Common myeloid progenitor, CD34-positive (primary cell): ENCODE results near the gene PSTPIP1.

Source experiments
- CTCF ChIA-PET: fragments of 350-600 bp; sonication (Branson Sonifier 250); formaldehyde crosslinking; loops from one replicate; lab custom pipeline; 2021; ENCODE audit warnings: antibody characterized with exemption; lab: Charles Lee
- POLR2A ChIA-PET: fragments of 350-600 bp; sonication (Branson Sonifier 250); formaldehyde crosslinking; loops from one replicate; lab custom pipeline; 2021; ENCODE audit warnings: antibody characterized with exemption; lab: Charles Lee
- DNase-seq, 3 donors: peaks; one replicate each; pipeline versions ENCODE4 v3.0.0 to v3.0.0-alpha.2; 2013
- H3K27ac ChIP-seq, 2 experiments: 1 replicate in 1 of 2; 2 replicates in 1 of 2; pipeline ENCODE4 v1.7.0; 2013; ENCODE audit warnings: inconsistent platforms in 2 of 2, low read length in 2 of 2, mild to moderate bottlenecking in 2 of 2, low read depth in 1 of 2, moderate library complexity in 1 of 2; ENCODE audit not compliant: severe bottlenecking in 2 of 2, insufficient read depth in 1 of 2, poor library complexity in 1 of 2
- H3K27me3 ChIP-seq, 5 experiments: replicated peaks in 2 of 5; 1 replicate in 3 of 5; 2 replicates in 2 of 5; pipeline versions ENCODE4 v1.6.1 to v1.7.0; 2013; ENCODE audit warnings: low read length in 4 of 5, mild to moderate bottlenecking in 2 of 5, moderate library complexity in 2 of 5, inconsistent platforms in 1 of 5; ENCODE audit not compliant: insufficient read depth in 5 of 5, control insufficient read depth in 4 of 5
- H3K36me3 ChIP-seq, 4 experiments: 1 replicate in 2 of 4; 2 replicates in 2 of 4; pipeline versions ENCODE4 v1.6.1 to v1.7.0; 2013; ENCODE audit warnings: low read length in 3 of 4, control low read depth in 1 of 4, mild to moderate bottlenecking in 1 of 4; ENCODE audit not compliant: control insufficient read depth in 4 of 4, insufficient read depth in 4 of 4
- H3K4me1 ChIP-seq, 4 experiments: 1 replicate in 3 of 4; 2 replicates in 1 of 4; pipeline versions ENCODE4 v1.6.1 to v1.7.1; 2013; ENCODE audit warnings: low read length in 3 of 4, mild to moderate bottlenecking in 3 of 4, control low read depth in 1 of 4, inconsistent platforms in 1 of 4, moderate library complexity in 1 of 4; ENCODE audit not compliant: control insufficient read depth in 4 of 4, insufficient read depth in 4 of 4; ENCODE audit errors: control extremely low read depth in 1 of 4
- H3K4me3 ChIP-seq, 7 experiments: 1 replicate in 4 of 7; 2 replicates in 3 of 7; pipeline versions ENCODE4 v1.5.1 to v1.7.0; 2013; ENCODE audit warnings: mild to moderate bottlenecking in 7 of 7, low read length in 6 of 7, moderate library complexity in 6 of 7, inconsistent platforms in 2 of 7, low read depth in 2 of 7, control low read depth in 1 of 7; ENCODE audit not compliant: insufficient read depth in 4 of 7, control insufficient read depth in 1 of 7; ENCODE audit errors: extremely low read depth in 1 of 7
- H3K9me3 ChIP-seq, 5 experiments: 1 replicate in 4 of 5; 2 replicates in 1 of 5; pipeline versions ENCODE4 v1.6.1 to v1.7.1; 2013; ENCODE audit warnings: low read length in 4 of 5, mild to moderate bottlenecking in 2 of 5, inconsistent platforms in 1 of 5, low read depth in 1 of 5, moderate library complexity in 1 of 5; ENCODE audit not compliant: control insufficient read depth in 4 of 5, insufficient read depth in 2 of 5; ENCODE audit errors: control extremely low read depth in 1 of 5
- WGBS: methylation state at CpG from one replicate; pipeline ENCODE4 v1.1.5; 2013; ENCODE audit not compliant: insufficient coverage; 5-methylcytosine and 5-hydroxymethylcytosine counted together

PSTPIP1 gene

GRCh38 chr15:77053709-77054108 is 58.8 kb downstream of the PSTPIP1 start:
- no peaks in the 10 kb centered on the region for H3K9me3 ChIP-seq
- H3K4me1 ChIP-seq, result peaks cover 0 to 3% (median 0%) of the 10 kb centered on the region in 4 experiments
- ChIA-PET POLR2A (no interaction called here), CTCF (no interaction called here)
- no peaks in the 10 kb centered on the region for H3K27me3 ChIP-seq
- no peak overlapping the region for H3K27ac ChIP-seq
- peaks cover 6 to 45% (median 24%) of the 10 kb centered on the region in 4 experiments for H3K36me3 ChIP-seq
- no CpG with 5 or more reads among the region's 2 CpGs for WGBS
- DNase-seq, result no peak
- no peak overlapping the region for H3K4me3 ChIP-seq

GRCh38 chr15:77057072-77057471 is 62.1 kb downstream of the PSTPIP1 start:
- Histone ChIP-seq H3K36me3 (peaks cover 6 to 27% (median 13%) of the 10 kb centered on the region in 4 experiments), H3K9me3 (no peaks in the 10 kb centered on the region), H3K4me3 (no peak overlapping the region), H3K27me3 (no peaks in the 10 kb centered on the region), H3K27ac (no peak overlapping the region), H3K4me1 (peaks cover 0 to 15% (median 4%) of the 10 kb centered on the region in 4 experiments)
- CTCF ChIA-PET, result interaction anchor here (1.4 kb wide), 2 partner anchors 22 to 26 kb away, joined by 3 to 4 read pairs; no protein-coding TSS in a partner anchor
- no peak for DNase-seq
- WGBS, result no CpG with 5 or more reads among the region's 1 CpG
- POLR2A ChIA-PET, result no interaction called here

- Histone ChIP-seq H3K27me3 (no peaks in the 10 kb centered on the region), H3K4me1 (peaks cover 0 to 15% (median 4%) of the 10 kb centered on the region in 4 experiments), H3K9me3 (no peaks in the 10 kb centered on the region), H3K36me3 (peaks cover under 1 to 20% (median 10%) of the 10 kb centered on the region in 4 experiments), H3K4me3 (no peak overlapping the region), H3K27ac (no peak overlapping the region)
- ChIA-PET CTCF (interaction anchor here (1.4 kb wide), 2 partner anchors 23 to 25 kb away, joined by 3 to 4 read pairs; no protein-coding TSS in a partner anchor), POLR2A (no interaction called here)
- 85% methylated on average over 4 of the region's 4 CpGs for WGBS
- no peak for DNase-seq
Measured at GRCh38 chr15:77057685-77058084, 62.8 kb downstream of the PSTPIP1 start.

GRCh38 chr15:77058468-77058867 is 63.5 kb downstream of the PSTPIP1 start:
- Histone ChIP-seq H3K27me3 (no peaks in the 10 kb centered on the region), H3K9me3 (no peaks in the 10 kb centered on the region), H3K4me1 (peaks cover 0 to 15% (median 4%) of the 10 kb centered on the region in 4 experiments), H3K36me3 (peaks cover 0 to 16% (median 8%) of the 10 kb centered on the region in 4 experiments), H3K27ac (no peak overlapping the region), H3K4me3 (no peak overlapping the region)
- DNase-seq, result no peak
- POLR2A ChIA-PET, result no interaction called here
- 97% methylated on average over 3 of the region's 4 CpGs for WGBS
- CTCF ChIA-PET, result interaction anchor here (1.2 to 2.3 kb wide), 3 partner anchors 8 to 24 kb away, joined by 3 to 9 read pairs (median 7); no protein-coding TSS in a partner anchor

GRCh38 chr15:77059786-77060361 is 64.9 kb downstream of the PSTPIP1 start:
- H3K27ac ChIP-seq, result no peak overlapping the region
- CTCF ChIA-PET, result interaction anchor here (1.4 to 2.3 kb wide), 5 partner anchors 9 to 483 kb away, joined by 3 to 9 read pairs (median 8); no protein-coding TSS in a partner anchor
- peaks cover 0 to 11% (median 4%) of the 10 kb centered on the region in 4 experiments for H3K36me3 ChIP-seq
- H3K4me3 ChIP-seq, result no peak overlapping the region
- no peaks in the 10 kb centered on the region for H3K9me3 ChIP-seq
- no peak for DNase-seq
- H3K27me3 ChIP-seq, result no peaks in the 10 kb centered on the region
- POLR2A ChIA-PET, result no interaction called here
- H3K4me1 ChIP-seq, result peaks cover 9 to 28% (median 13%) of the 10 kb centered on the region in 4 experiments
- no CpG with 5 or more reads among the region's 2 CpGs for WGBS

- Histone ChIP-seq H3K27ac (no peak overlapping the region), H3K4me1 (peaks cover 12 to 32% (median 15%) of the 10 kb centered on the region in 4 experiments), H3K4me3 (no peak overlapping the region), H3K27me3 (no peaks in the 10 kb centered on the region), H3K36me3 (peaks cover 0 to 7% (median 3%) of the 10 kb centered on the region in 4 experiments), H3K9me3 (no peaks in the 10 kb centered on the region)
- POLR2A ChIA-PET, result no interaction called here
- CTCF ChIA-PET, result interaction anchor here (0.7 to 2.3 kb wide), 7 partner anchors 10 to 483 kb away, joined by 3 to 9 read pairs (median 3); partner anchors contain the start of gene TSPAN3
- DNase-seq, result no peak
Measured at GRCh38 chr15:77060546-77060945, 65.6 kb downstream of the PSTPIP1 start.

GRCh38 chr15:77063249-77063648 is 68.3 kb downstream of the PSTPIP1 start:
- Histone ChIP-seq H3K9me3 (no peaks in the 10 kb centered on the region), H3K36me3 (peaks cover 0 to 2% (median 0%) of the 10 kb centered on the region in 4 experiments), H3K4me3 (no peak overlapping the region), H3K4me1 (peaks cover 24 to 44% (median 31%) of the 10 kb centered on the region in 4 experiments), H3K27ac (no peak overlapping the region), H3K27me3 (no peaks in the 10 kb centered on the region)
- DNase-seq, result no peak
- ChIA-PET POLR2A (interaction anchor here (0.9 kb wide), 1 partner anchor 32 kb away, joined by 3 read pairs; no protein-coding TSS in a partner anchor), CTCF (interaction anchor here (0.8 to 1.5 kb wide), 2 partner anchors 17 to 55 kb away, joined by 3 to 6 read pairs; no protein-coding TSS in a partner anchor)
